ENCODE data around the gene FAM241A.

The FAM241A gene

GRCh38 chr4:112214390-112215264, 69.4 kb downstream of the FAM241A start:
- DNase-seq (ENCODE audit: low read depth in 2 of 2) = no peak

- no peak for DNase-seq (ENCODE audit: low read depth in 2 of 2)
These were observed 74.6 kb downstream of the FAM241A start for GRCh38 chr4:112219826-112220366.

- no peak for DNase-seq (ENCODE audit: low read depth in 2 of 2)
These were observed 77.1 kb downstream of the FAM241A start for GRCh38 chr4:112222219-112222955.

- DNase-seq (ENCODE audit: low read depth in 2 of 2) = no peak
These were observed 79.9 kb downstream of the FAM241A start for GRCh38 chr4:112225157-112225556.

- peak; percentile 96 for DNase-seq (ENCODE audit: low read depth in 2 of 2)
These were observed 85.9 kb downstream of the FAM241A start for GRCh38 chr4:112230879-112231778.

GRCh38 chr4:112231779-112232713, 86.8 kb downstream of the FAM241A start, which contains the start of gene AP1AR:
TSS of gene AP1AR (plus strand) at chr4:112231787. CDS start at chr4:112232092, 305 bp downstream.
- DNase-seq (ENCODE audit: low read depth in 2 of 2) = peak; percentile 78 to 80

GRCh38 chr4:112234952-112235609, 89.8 kb downstream of the FAM241A start:
- DNase-seq (ENCODE audit: low read depth in 2 of 2) = peak in 1 of 2 donors; percentile 25

GRCh38 chr4:112236040-112236439, 90.8 kb downstream of the FAM241A start:
- no peak for DNase-seq (ENCODE audit: low read depth in 2 of 2)

- DNase-seq (ENCODE audit: low read depth in 2 of 2) = no peak
These were observed 93.6 kb downstream of the FAM241A start for GRCh38 chr4:112238833-112239232.
